Renal cortex interstitium (tissue), 15 donors: ENCODE data around the gene TP53BP1. TPM values are rescaled to one million over a fixed set of nuclear protein-coding genes. Genes with fewer than 3 reads are reported as not detected.
A peak's percentile ranks its signal among the peaks of the same experiment; 100 is the strongest.
"Not testable (repeated sequence)": the region's sequence is repeated elsewhere in the genome, so short reads cannot be mapped to it uniquely, and the experiment has no call there.

Experiments used
- DNase-seq, 11 donors: peaks; one replicate each; pipeline ENCODE4 v3.0.0-alpha.2; 2013; ENCODE audit warnings: low read depth in 9 of 11, low spot score in 4 of 11; ENCODE audit errors: extremely low read depth in 1 of 11
- long read RNA-seq, 16 experiments: transcript quantifications; one replicate each; lab custom pipeline, GENCODE V29; 2026
- polyA plus RNA-seq, 3 donors: library from polyadenylated mRNA; unstranded; fragments of 120-200 nt; gene quantifications; one replicate each; pipeline ENCODE4 v1.2.1, GENCODE V29; 2013; ENCODE audit not compliant: insufficient read length in 3 of 3

Gene TP53BP1, protein sequence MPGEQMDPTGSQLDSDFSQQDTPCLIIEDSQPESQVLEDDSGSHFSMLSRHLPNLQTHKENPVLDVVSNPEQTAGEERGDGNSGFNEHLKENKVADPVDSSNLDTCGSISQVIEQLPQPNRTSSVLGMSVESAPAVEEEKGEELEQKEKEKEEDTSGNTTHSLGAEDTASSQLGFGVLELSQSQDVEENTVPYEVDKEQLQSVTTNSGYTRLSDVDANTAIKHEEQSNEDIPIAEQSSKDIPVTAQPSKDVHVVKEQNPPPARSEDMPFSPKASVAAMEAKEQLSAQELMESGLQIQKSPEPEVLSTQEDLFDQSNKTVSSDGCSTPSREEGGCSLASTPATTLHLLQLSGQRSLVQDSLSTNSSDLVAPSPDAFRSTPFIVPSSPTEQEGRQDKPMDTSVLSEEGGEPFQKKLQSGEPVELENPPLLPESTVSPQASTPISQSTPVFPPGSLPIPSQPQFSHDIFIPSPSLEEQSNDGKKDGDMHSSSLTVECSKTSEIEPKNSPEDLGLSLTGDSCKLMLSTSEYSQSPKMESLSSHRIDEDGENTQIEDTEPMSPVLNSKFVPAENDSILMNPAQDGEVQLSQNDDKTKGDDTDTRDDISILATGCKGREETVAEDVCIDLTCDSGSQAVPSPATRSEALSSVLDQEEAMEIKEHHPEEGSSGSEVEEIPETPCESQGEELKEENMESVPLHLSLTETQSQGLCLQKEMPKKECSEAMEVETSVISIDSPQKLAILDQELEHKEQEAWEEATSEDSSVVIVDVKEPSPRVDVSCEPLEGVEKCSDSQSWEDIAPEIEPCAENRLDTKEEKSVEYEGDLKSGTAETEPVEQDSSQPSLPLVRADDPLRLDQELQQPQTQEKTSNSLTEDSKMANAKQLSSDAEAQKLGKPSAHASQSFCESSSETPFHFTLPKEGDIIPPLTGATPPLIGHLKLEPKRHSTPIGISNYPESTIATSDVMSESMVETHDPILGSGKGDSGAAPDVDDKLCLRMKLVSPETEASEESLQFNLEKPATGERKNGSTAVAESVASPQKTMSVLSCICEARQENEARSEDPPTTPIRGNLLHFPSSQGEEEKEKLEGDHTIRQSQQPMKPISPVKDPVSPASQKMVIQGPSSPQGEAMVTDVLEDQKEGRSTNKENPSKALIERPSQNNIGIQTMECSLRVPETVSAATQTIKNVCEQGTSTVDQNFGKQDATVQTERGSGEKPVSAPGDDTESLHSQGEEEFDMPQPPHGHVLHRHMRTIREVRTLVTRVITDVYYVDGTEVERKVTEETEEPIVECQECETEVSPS (N-terminal part only)
- 10 to 100 TPM; 78.3 to 99.5 (median 85.6) TPM for polyA plus RNA-seq
- long read RNA-seq, donor 1, full-length matches to known transcripts: 3 of 9 reads
- long read RNA-seq, donor 1, partial matches to known transcripts: 6 of 9 reads
- long read RNA-seq, donor 1, other reads (novel, unspliced or antisense): 0 of 9 reads
- long read RNA-seq, donor 2, partial matches to known transcripts: 0 of 2 reads
- long read RNA-seq, donor 2, other reads (novel, unspliced or antisense): 0 of 2 reads
- long read RNA-seq, donor 3, full-length matches to known transcripts: 3 of 9 reads
- long read RNA-seq, donor 3, partial matches to known transcripts: 6 of 9 reads
- long read RNA-seq, donor 3, other reads (novel, unspliced or antisense): 0 of 9 reads
- long read RNA-seq, donor 4, partial matches to known transcripts: 6 of 10 reads
- long read RNA-seq, donor 4, other reads (novel, unspliced or antisense): 0 of 10 reads
- long read RNA-seq, donor 5: 0 reads
- long read RNA-seq, donor 6, partial matches to known transcripts: 85 of 89 reads
- long read RNA-seq, donor 6, other reads (novel, unspliced or antisense): 0 of 89 reads
- long read RNA-seq, donor 7, partial matches to known transcripts: 78 of 78 reads
- long read RNA-seq, donor 7, other reads (novel, unspliced or antisense): 0 of 78 reads
- long read RNA-seq, donor 8: 0 reads
- long read RNA-seq, donor 9, full-length matches to known transcripts: 3 of 56 reads
- long read RNA-seq, donor 9, partial matches to known transcripts: 53 of 56 reads
- long read RNA-seq, donor 9, other reads (novel, unspliced or antisense): 0 of 56 reads
- long read RNA-seq, donor 10, partial matches to known transcripts: 77 of 78 reads
- long read RNA-seq, donor 10, other reads (novel, unspliced or antisense): 0 of 78 reads
- long read RNA-seq, donor 11, partial matches to known transcripts: 6 of 7 reads
- long read RNA-seq, donor 11, other reads (novel, unspliced or antisense): 0 of 7 reads
- long read RNA-seq, donor 12, partial matches to known transcripts: 0 of 1 reads
- long read RNA-seq, donor 12, other reads (novel, unspliced or antisense): 0 of 1 reads
- long read RNA-seq, donor 13: 0 reads
- long read RNA-seq, donor 14, partial matches to known transcripts: 40 of 42 reads
- long read RNA-seq, donor 14, other reads (novel, unspliced or antisense): 0 of 42 reads
- long read RNA-seq, donor 15, partial matches to known transcripts: 19 of 19 reads
- long read RNA-seq, donor 15, other reads (novel, unspliced or antisense): 0 of 19 reads
- long read RNA-seq, donor 16, full-length matches to known transcripts: 5 of 198 reads
- long read RNA-seq, donor 16, partial matches to known transcripts: 193 of 198 reads
- long read RNA-seq, donor 16, other reads (novel, unspliced or antisense): 0 of 198 reads

DNA sequence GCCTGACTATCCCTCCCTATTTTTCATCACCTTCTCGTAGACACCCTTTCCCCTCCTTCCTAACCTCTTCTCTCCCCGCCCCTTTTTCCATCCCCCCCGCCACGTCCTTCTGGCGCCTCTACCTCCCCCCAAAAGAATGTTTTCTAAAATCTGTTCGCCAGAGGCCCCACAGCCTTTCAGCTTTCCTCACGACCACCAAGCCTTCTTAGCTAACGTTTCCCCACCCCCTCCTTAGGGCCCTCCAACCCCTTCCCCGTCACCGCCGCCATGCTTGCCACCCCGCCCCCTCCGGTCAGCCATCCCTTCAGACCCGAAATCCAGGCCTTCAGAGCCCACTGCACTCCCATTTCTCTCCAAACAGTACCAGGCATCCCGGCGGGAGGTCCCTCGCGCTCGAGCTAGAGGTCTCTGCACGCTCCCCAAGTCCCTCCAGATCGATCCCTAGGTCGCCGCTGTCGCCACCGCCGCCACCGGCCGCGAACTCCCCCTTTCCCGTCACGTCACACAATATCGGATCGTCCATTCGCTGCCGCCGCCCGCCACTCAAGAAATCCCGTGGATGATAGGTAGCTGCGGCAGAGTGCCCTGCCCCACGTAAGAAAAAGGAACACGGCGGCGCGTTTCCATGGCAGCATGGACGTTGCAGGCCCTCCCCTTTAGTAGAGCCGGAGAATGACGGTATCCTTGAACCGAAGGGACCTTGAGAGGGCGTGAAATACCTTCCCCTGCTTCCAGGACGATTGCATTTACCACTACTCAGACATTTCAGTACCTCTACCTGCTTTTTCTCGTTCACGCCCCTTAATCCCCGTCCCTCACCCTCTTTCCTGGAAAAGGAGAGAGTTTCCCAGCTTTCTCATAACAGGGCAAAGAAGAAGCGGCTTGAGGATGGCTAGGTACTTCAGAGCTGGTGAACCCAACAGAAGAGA, at the start of gene TP53BP1:
Gene TP53BP1, minus strand, starts transcription at position 484 of the 929 bp plus-strand sequence. Its CDS starts 113 bp downstream, at position 371.
- peak; percentile 74 to 96 (median 91) for DNase-seq

DNA sequence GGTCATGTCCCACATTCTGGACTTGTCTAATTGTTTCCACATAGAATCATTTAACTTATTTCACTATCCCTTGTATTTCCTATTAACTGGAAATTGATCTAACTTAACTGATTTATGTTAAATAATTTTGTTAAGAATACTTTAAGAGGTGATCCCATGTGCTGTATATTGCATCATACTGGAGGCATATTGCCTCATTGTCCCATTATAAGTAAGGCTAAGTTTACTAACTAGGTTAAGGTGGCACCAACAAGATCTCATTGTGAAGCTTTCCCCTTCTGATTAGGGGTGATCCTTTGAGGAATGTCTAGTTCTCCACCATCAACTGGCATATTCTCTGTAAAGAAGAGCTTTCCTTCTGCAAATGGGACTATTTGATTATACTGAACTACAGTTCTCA, 48.8 kb upstream of the TP53BP1 start:
- no peak for DNase-seq

DNA sequence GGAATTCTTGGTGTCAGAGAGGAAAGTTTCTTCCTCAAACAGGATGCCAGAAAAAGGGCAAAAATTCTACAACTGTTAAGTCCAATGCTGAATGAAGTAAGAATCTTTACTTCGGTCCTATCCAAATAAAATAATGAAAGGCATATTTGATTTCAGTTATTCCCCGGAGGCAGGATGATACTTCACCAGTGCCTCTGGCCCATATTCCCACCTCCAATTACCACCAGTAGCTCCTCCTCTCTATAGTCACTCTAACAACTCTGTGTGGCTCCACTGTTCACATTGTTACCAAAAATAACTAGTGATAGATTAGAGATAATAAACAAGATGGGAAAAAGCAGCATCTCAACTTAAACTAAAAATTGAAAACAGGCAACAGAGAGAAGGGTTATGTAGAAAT, 45.1 kb upstream of the TP53BP1 start:
- DNase-seq: no peak

DNA sequence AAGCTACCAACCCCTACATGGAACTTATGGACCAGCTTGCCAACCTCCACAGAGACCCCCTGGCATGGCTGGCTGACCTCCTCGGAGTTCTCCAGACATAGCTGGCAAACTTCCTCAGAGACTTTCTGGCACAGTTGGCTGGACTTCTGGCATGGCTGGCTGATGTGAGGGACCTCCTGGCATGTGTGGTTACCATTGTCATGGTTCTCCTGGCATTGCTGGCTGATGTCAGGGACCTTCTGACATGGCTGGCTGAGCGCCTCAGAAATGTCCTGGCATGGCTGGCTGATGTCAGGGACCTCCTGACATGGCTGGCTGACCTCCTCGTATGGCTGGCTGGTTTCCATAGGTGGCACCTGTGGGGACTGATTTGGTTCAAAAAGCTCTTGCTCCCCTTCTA, 41.9 kb upstream of the TP53BP1 start:
- no peak for DNase-seq

DNA sequence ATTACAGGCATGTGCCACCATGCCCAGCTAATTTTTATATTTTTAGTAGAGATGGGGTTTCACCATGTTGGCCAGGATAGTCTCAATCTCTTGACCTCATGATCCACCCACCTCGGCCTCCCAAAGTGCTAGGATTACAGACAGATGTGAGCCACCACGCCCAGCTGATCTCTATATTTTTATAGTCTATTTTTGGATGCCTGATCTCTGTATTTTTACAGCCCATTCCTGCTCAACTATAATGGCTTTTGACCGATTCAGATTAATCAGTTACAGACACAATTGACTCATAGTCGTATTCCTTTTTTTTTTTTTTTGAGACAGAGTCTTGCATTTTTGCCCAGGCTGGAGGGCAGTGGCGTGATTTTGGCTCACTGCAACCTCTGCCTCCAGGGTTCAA, 39.9 kb upstream of the TP53BP1 start:
- not testable (repeated sequence) for DNase-seq

DNA sequence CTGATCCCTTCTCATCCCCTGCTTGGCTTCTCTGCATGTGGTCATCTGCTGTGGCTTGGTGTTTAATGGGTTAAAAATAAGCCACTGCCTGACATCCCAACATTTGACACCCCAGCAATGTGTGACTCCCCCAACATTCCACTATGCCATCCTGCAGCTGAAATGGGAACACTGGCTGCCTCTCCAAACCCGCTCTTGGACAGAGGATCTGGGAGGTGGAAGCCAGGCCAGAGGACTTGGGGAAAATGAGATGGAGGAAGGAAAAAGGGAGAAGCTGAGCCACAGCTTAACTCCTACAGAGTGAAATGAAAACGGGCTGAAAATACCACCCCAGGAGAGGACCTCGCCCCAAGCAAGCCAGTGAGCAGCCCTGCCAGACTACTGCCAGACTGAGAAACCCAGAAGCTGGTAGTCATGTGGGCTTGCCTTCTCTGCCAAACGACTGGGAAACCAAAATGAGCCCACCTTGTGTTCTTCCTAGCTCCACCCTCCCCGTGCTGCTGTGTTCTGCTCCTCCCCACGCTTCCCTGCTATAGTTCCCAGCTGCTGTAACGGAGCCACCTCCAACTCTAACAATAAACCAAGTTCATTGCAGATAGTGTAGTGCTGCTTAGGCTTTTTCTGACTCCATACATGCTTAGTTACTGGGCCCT, 38.2 kb upstream of the TP53BP1 start:
- DNase-seq: peak in 1 of 11 donors; percentile 46

DNA sequence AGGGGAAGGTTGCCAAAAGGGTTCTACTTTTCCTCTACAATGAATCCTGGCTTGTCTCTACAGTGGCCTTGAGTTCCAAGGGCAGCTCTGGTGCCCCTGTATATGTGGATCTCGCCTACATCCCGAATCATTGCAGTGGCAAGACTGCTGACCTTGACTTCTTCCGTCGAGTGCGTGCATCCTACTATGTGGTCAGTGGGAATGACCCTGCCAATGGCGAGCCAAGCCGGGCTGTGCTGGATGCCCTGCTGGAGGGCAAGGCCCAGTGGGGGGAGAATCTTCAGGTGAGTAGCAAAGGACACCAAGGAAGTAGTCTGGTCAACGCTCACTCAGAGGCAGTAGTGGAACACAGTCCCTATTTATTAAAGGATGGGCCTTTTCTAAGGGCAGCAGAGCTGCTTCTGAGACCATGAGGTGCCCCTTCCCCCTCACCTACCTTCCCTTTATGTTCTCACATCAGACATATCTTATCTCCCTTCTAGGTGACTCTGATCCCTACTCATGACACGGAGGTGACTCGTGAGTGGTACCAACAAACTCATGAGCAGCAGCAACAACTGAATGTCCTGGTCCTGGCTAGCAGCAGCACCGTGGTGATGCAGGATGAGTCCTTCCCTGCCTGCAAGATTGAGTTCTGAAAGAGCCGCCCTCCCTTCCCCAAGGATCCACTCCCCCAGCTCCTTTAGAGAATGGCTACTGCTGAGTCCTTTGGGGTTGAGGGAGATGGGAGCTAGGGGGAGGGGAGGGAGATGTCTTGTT, 36.8 kb upstream of the TP53BP1 start:
- DNase-seq: no peak

DNA sequence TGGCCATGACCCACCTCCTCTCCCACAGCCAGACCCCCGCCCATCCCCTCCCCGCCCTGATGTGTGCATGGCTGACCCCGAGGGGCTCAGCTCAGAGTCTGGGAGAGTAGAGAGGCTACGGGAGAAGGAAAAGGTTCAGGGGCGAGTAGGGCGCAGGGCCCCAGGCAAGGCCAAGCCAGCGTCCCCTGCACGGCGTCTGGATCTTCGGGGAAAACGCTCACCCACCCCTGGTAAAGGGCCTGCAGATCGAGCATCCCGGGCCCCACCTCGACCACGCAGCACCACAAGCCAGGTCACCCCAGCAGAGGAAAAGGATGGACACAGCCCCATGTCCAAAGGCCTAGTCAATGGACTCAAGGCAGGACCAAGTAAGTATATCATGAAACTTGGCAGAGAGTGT, 36.2 kb upstream of the TP53BP1 start:
- DNase-seq: no peak

DNA sequence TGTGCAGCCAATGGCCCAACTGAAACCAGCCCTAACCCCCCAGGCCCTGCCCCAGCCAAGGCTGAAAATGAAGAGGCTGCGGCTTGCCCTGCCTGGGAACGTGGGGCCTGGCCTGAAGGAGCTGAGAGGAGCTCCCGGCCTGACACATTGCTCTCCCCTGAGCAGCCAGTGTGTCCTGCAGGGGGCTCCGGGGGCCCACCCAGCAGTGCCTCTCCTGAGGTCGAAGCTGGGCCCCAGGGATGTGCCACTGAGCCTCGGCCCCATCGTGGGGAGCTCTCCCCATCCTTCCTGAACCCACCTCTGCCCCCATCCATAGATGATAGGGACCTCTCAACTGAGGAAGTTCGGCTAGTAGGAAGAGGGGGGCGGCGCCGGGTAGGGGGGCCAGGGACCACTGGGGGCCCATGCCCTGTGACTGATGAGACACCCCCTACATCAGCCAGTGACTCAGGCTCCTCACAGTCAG, 35.6 kb upstream of the TP53BP1 start:
- no peak for DNase-seq

DNA sequence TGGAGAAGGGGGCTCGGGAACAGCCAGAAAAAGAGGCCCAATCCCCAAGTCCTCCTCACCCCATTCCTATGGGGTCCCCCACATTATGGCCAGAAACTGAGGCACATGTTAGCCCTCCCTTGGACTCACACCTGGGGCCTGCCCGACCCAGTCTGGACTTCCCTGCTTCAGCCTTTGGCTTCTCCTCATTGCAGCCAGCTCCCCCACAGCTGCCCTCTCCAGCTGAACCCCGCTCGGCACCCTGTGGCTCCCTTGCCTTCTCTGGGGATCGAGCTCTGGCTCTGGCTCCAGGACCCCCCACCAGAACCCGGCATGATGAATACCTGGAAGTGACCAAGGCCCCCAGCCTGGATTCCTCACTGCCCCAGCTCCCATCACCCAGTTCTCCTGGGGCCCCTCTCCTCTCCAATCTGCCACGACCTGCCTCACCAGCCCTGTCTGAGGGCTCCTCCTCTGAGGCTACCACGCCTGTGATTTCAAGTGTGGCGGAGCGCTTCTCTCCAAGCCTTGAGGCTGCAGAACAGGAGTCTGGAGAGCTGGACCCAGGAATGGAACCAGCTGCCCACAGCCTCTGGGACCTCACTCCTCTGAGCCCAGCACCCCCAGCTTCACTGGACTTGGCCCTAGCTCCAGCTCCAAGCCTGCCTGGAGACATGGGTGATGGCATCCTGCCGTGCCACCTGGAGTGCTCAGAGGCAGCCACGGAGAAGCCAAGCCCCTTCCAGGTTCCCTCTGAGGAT, 35.0 kb upstream of the TP53BP1 start:
- DNase-seq: no peak

DNA sequence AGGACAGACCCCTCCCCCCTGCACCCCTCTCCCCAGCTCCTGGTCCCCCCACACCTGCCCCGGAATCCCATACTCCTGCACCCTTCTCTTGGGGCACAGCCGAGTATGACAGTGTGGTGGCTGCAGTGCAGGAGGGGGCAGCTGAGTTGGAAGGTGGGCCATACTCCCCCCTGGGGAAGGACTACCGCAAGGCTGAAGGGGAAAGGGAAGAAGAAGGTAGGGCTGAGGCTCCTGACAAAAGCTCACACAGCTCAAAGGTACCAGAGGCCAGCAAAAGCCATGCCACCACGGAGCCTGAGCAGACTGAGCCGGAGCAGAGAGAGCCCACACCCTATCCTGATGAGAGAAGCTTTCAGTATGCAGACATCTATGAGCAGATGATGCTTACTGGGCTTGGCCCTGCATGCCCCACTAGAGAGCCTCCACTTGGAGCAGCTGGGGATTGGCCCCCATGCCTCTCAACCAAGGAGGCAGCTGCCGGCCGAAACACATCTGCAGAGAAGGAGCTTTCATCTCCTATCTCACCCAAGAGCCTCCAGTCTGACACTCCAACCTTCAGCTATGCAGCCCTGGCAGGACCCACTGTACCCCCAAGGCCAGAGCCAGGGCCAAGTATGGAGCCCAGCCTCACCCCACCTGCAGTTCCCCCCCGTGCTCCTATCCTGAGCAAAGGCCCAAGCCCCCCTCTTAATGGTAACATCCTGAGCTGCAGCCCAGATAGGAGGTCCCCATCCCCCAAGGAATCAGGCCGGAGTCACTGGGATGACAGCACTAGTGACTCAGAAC, 34.3 kb upstream of the TP53BP1 start:
- no peak for DNase-seq

DNA sequence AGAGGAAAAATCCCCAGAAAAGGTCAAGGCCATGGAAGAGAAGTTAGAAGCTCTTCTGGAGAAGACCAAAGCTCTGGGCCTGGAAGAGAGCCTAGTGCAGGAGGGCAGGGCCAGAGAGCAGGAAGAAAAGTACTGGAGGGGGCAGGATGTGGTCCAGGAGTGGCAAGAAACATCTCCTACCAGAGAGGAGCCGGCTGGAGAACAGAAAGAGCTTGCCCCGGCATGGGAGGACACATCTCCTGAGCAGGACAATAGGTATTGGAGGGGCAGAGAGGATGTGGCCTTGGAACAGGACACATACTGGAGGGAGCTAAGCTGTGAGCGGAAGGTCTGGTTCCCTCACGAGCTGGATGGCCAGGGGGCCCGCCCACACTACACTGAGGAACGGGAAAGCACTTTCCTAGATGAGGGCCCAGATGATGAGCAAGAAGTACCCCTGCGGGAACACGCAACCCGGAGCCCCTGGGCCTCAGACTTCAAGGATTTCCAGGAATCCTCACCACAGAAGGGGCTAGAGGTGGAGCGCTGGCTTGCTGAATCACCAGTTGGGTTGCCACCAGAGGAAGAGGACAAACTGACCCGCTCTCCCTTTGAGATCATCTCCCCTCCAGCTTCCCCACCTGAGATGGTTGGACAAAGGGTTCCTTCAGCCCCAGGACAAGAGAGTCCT, 33.4 kb upstream of the TP53BP1 start:
- no peak for DNase-seq
